Measurements from ENCODE around the gene ARG1.

- no peak for TF ChIP-seq CTCF (IDR thresholded peaks at IDR 0.05)
- no peak for TF ChIP-seq EZH2phosphoT487 (IDR thresholded peaks at IDR 0.05)
- no peak for TF ChIP-seq EZH2 (IDR thresholded peaks at IDR 0.05)
Observed at GRCh38 chr6:131586543-131586942, 13.5 kb downstream of the ARG1 start.
